GM12874 (cell line): ENCODE measurements around the gene B4GALNT4.

Experiments used
- CTCF ChIP-seq: IDR thresholded peaks from 2 replicates; pipeline ENCODE4 v1.5.1; 2011; ENCODE audit warnings: low read depth, mild to moderate bottlenecking, control low read depth, low read length, moderate library complexity; ENCODE audit not compliant: insufficient read depth

The B4GALNT4 gene

GRCh38 chr11:328012-328411 is 41.3 kb upstream of the B4GALNT4 start:
- TF ChIP-seq CTCF, result no peak

- no peak for TF ChIP-seq CTCF
Measured at GRCh38 chr11:329886-330253, 39.4 kb upstream of the B4GALNT4 start.

GRCh38 chr11:330307-330693 is 39.0 kb upstream of the B4GALNT4 start:
- no peak for TF ChIP-seq CTCF

- TF ChIP-seq CTCF, result no peak
Measured at GRCh38 chr11:330694-331357, 38.5 kb upstream of the B4GALNT4 start.

- no peak for TF ChIP-seq CTCF
Measured at GRCh38 chr11:331358-332060, 37.8 kb upstream of the B4GALNT4 start.

- no peak for TF ChIP-seq CTCF
Measured at GRCh38 chr11:332651-333480, 36.4 kb upstream of the B4GALNT4 start.

GRCh38 chr11:334264-334994 is 34.9 kb upstream of the B4GALNT4 start:
- TF ChIP-seq CTCF, result no peak
